BJ (cell line): ENCODE measurements around the gene ARHGAP25. TPM values are rescaled to one million over a fixed set of nuclear protein-coding genes. Genes with fewer than 3 reads are reported as not detected.

Experiments
- CTCF ChIA-PET: fragments of 350-600 bp; formaldehyde crosslinking; extraction: SDS; loops from one replicate; lab custom pipeline; 2021; ENCODE audit warnings: antibody characterized with exemption, inconsistent platforms; lab: Yijun Ruan, JAX
- POLR2A ChIA-PET: fragments of 300-600 bp; sonication (Branson Sonifier 250); formaldehyde crosslinking; extraction: SDS; loops from one replicate; lab custom pipeline; 2021; ENCODE audit warnings: antibody characterized with exemption; lab: Charles Lee
- DNase-seq: peaks from one replicate; pipeline ENCODE4 v3.0.0-alpha.2; 2011; ENCODE audit warnings: low read depth
- H3K27me3 ChIP-seq: 2 replicates; pipeline ENCODE4 v1.6.0; 2011; ENCODE audit warnings: low read length; ENCODE audit not compliant: control insufficient read depth, insufficient read depth
- H3K36me3 ChIP-seq: 2 replicates; pipeline ENCODE4 v1.5.1; 2011; ENCODE audit warnings: low read length; ENCODE audit not compliant: control insufficient read depth, insufficient read depth
- H3K4me3 ChIP-seq: 2 replicates; pipeline ENCODE4 v1.5.1; 2011; ENCODE audit warnings: low read depth, mild to moderate bottlenecking, control low read depth, low read length
- CTCF ChIP-seq: IDR thresholded peaks from 2 replicates; pipeline ENCODE4 v1.5.1; 2011; ENCODE audit warnings: low read depth, mild to moderate bottlenecking, control low read depth, inconsistent platforms, low read length, moderate library complexity; ENCODE audit not compliant: insufficient read depth
- polyA plus RNA-seq: library from polyadenylated mRNA; depleted of rRNA; stranded (reverse); fragments of >200 nt; gene quantifications from 2 replicates; pipeline ENCODE4 v1.2.3, GENCODE V29; 2011

The ARHGAP25 gene
- polyA plus RNA-seq, 1 experiment: not detected

DNA sequence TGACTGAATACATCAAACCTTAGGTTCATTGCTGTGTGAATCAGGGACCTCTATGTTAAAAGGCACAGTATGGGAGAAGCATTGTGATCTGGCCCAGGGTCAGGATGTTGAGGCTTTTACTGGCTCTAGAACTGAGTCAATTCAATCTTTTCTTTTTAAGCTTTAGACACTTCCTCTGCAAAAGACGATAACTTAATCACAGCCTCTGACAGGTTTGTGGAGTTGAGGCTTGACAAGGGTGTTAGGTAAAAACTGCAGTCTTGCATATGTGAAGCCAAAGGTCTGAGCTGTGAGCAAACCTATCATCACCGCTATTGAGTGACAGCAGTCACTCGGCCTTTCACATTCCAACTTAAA, 17.3 kb upstream of the ARHGAP25 start:
- CTCF ChIA-PET: interaction anchor here (1.6 to 2.7 kb wide), 2 partner anchors 8 to 20 kb away, joined by 4 to 19 read pairs; no protein-coding TSS in a partner anchor
- POLR2A ChIA-PET: no interaction called here
- no peak for DNase-seq
- TF ChIP-seq CTCF: no peak
- no peaks in the 10 kb centered on the region; the same call in 1 of the 2 replicates for H3K27me3 ChIP-seq
- no peak overlapping the region for H3K4me3 ChIP-seq
- no peaks in the 10 kb centered on the region for H3K36me3 ChIP-seq

- ChIA-PET CTCF (interaction anchor here (3.2 kb wide), 1 partner anchor 11 kb away, joined by 15 read pairs; no protein-coding TSS in a partner anchor), POLR2A (no interaction called here)
- H3K4me3 ChIP-seq: no peak overlapping the region
These were observed 14.7 kb upstream of the ARHGAP25 start for GRCh38 chr2:68719912-68720311.

GRCh38 chr2:68720665-68721064, 13.9 kb upstream of the ARHGAP25 start:
- POLR2A ChIA-PET: no interaction called here
- TF ChIP-seq CTCF: no peak
- CTCF ChIA-PET: interaction anchor here (1.0 to 3.2 kb wide), 4 partner anchors 10 to 257 kb away, joined by 3 to 15 read pairs (median 4); no protein-coding TSS in a partner anchor

More at GRCh38 chr2:68719912-68720311, 14.7 kb upstream of the ARHGAP25 start:
- no peak for TF ChIP-seq CTCF
- no peak for DNase-seq
- H3K27me3 ChIP-seq: no peaks in the 10 kb centered on the region; the same call in 1 of the 2 replicates
- no peaks in the 10 kb centered on the region for H3K36me3 ChIP-seq

DNA sequence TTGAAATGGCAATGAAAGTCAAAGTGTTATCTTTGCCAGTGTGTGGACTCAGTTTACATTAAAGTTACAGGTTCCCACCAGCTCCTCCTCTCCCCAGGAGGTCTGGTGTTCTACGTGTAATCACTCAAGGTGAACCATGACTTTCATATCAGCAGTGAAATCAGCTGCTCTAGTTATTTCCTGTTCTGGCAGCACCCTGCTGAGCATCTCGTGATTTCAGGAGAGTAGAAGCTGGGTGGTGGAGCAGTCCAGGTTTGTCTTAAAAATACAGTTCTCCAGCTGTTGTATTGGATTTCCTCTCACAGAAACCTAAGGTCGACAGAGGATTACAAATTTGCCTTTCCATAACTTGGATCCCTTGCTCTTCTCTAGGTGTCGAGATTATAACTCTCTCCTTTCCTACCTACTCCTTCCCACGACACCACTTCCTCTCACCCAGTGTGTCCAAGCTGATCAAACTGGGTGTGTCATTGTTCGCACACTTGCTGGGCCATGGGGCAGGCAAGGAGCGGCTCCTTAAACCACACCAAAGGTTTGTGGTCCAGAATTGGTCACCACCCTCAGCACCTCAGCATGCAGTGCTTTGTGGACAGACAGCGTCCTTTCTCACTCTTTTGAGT, 13.0 kb upstream of the ARHGAP25 start:
- Histone ChIP-seq H3K36me3 (no peaks in the 10 kb centered on the region), H3K27me3 (no peaks in the 10 kb centered on the region; the same call in 1 of the 2 replicates), H3K4me3 (no peak overlapping the region)
- ChIA-PET CTCF (interaction anchor here (0.7 to 3.2 kb wide), 6 partner anchors 11 to 258 kb away, joined by 3 to 15 read pairs (median 4); no protein-coding TSS in a partner anchor), POLR2A (no interaction called here)
- no peak for TF ChIP-seq CTCF
- no peak for DNase-seq

More at GRCh38 chr2:68720665-68721064, 13.9 kb upstream of the ARHGAP25 start:
- Histone ChIP-seq H3K4me3 (no peak overlapping the region), H3K27me3 (no peaks in the 10 kb centered on the region; the same call in 1 of the 2 replicates), H3K36me3 (no peaks in the 10 kb centered on the region)
- DNase-seq: no peak

- ChIA-PET POLR2A (no interaction called here), CTCF (interaction anchor here (0.6 to 3.2 kb wide), 7 partner anchors 9 to 259 kb away, joined by 3 to 15 read pairs (median 4); no protein-coding TSS in a partner anchor)
- Histone ChIP-seq H3K4me3 (no peak overlapping the region), H3K36me3 (no peaks in the 10 kb centered on the region), H3K27me3 (no peaks in the 10 kb centered on the region; the same call in 1 of the 2 replicates)
- no peak for DNase-seq
- 0 out of 2 replicates have a peak, but pooled peaks have one; percentile 5 for TF ChIP-seq CTCF
These were observed 11.9 kb upstream of the ARHGAP25 start for GRCh38 chr2:68722712-68723111.
